ENCODE data around the gene SLC16A8. TPM values are rescaled to one million over a fixed set of nuclear protein-coding genes. Genes with fewer than 3 reads are reported as not detected.

Gene SLC16A8
- total and polyA plus RNA-seq, 2 of the 13 experiments (the other 11 are each of a cell fraction or from before 2014, with no cell fraction given), result not detected

DNA sequence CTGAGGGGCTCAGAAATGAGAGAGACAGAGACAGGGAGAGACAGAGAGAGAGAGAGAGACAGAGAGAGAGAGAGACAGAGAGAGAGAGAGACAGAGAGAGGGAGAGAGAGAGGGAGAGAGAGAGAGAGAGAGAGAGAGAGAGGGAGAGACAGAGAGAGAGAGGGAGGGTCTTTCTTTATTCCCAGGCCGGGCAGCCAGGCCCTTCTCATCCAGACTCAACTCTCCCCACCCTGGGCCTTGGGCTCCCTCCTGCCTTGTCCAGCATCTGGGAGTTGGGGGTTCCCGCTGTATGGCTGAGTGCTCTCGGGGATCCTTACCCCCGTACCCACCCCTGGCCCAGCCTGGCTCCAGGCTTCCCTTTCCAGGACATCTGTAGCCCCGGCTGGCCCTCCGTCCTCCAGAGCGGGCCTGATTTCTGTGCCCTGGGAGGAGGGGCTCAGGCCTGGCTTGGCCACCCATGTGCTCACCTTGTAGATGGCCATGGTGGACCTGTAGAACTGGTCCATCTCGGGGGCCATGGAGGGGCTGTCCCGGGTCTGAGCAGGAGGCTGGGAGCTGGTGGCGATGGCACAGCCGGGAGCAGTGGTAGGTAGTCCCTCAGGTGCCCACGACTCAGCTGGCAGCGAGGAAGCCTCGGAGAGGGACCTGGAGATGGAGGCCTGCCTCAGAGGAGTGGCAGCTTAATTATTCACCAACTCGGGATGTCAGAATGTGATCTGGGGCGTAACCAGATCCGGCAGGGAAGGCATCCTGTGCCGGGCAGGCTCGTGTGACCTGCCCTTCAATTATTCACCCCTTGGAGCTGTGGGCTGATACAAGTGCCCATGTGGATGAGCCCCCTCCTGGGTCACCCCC is 26.3 kb upstream of the SLC16A8 start, which contains the start of gene BAIAP2L2 (continued):
- TF ChIP-seq, protein P1, sequence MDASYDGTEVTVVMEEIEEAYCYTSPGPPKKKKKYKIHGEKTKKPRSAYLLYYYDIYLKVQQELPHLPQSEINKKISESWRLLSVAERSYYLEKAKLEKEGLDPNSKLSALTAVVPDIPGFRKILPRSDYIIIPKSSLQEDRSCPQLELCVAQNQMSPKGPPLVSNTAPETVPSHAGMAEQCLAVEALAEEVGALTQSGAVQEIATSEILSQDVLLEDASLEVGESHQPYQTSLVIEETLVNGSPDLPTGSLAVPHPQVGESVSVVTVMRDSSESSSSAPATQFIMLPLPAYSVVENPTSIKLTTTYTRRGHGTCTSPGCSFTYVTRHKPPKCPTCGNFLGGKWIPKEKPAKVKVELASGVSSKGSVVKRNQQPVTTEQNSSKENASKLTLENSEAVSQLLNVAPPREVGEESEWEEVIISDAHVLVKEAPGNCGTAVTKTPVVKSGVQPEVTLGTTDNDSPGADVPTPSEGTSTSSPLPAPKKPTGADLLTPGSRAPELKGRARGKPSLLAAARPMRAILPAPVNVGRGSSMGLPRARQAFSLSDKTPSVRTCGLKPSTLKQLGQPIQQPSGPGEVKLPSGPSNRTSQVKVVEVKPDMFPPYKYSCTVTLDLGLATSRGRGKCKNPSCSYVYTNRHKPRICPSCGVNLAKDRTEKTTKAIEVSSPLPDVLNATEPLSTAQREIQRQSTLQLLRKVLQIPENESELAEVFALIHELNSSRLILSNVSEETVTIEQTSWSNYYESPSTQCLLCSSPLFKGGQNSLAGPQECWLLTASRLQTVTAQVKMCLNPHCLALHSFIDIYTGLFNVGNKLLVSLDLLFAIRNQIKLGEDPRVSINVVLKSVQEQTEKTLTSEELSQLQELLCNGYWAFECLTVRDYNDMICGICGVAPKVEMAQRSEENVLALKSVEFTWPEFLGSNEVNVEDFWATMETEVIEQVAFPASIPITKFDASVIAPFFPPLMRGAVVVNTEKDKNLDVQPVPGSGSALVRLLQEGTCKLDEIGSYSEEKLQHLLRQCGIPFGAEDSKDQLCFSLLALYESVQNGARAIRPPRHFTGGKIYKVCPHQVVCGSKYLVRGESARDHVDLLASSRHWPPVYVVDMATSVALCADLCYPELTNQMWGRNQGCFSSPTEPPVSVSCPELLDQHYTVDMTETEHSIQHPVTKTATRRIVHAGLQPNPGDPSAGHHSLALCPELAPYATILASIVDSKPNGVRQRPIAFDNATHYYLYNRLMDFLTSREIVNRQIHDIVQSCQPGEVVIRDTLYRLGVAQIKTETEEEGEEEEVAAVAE (CRISPR knock-in tag; IDR thresholded peaks at IDR 0.05; ENCODE audit: borderline replicate concordance), result 0 out of 2 replicates have a peak, but pooled peaks have one; percentile 45
- TF ChIP-seq ZSCAN9 (CRISPR knock-in tag; IDR thresholded peaks at IDR 0.05; ENCODE audit: borderline replicate concordance), result 0 out of 2 replicates have a peak, but pooled peaks have one; percentile 13
- TF ChIP-seq RBM22 (optimal IDR thresholded peaks at IDR 0.05; ENCODE audit: low read length), result no peak
- TF ChIP-seq DMAP1 (CRISPR knock-in tag; IDR thresholded peaks at IDR 0.05), result peak; percentile 82
- TF ChIP-seq U2AF2 (IDR thresholded peaks at IDR 0.05; ENCODE audit: low read depth, low read length), result no peak
- no peak for TF ChIP-seq PLRG1 (conservative IDR thresholded peaks at IDR 0.05)
- TF ChIP-seq NCOA1 (CRISPR knock-in tag; IDR thresholded peaks at IDR 0.05), result no peak
- TF ChIP-seq ZNF772 (CRISPR knock-in tag; IDR thresholded peaks at IDR 0.05), result peak; percentile 37; the same call in 1 of the 2 replicates
- TF ChIP-seq ZBTB1 (CRISPR knock-in tag; IDR thresholded peaks at IDR 0.05; ENCODE audit: borderline replicate concordance), result 0 out of 2 replicates have a peak, but pooled peaks have one; percentile 40
- no peak; the same call in 1 of the 2 replicates for TF ChIP-seq ZMYM3 (CRISPR knock-in tag; IDR thresholded peaks at IDR 0.05)
- TF ChIP-seq, protein P2, sequence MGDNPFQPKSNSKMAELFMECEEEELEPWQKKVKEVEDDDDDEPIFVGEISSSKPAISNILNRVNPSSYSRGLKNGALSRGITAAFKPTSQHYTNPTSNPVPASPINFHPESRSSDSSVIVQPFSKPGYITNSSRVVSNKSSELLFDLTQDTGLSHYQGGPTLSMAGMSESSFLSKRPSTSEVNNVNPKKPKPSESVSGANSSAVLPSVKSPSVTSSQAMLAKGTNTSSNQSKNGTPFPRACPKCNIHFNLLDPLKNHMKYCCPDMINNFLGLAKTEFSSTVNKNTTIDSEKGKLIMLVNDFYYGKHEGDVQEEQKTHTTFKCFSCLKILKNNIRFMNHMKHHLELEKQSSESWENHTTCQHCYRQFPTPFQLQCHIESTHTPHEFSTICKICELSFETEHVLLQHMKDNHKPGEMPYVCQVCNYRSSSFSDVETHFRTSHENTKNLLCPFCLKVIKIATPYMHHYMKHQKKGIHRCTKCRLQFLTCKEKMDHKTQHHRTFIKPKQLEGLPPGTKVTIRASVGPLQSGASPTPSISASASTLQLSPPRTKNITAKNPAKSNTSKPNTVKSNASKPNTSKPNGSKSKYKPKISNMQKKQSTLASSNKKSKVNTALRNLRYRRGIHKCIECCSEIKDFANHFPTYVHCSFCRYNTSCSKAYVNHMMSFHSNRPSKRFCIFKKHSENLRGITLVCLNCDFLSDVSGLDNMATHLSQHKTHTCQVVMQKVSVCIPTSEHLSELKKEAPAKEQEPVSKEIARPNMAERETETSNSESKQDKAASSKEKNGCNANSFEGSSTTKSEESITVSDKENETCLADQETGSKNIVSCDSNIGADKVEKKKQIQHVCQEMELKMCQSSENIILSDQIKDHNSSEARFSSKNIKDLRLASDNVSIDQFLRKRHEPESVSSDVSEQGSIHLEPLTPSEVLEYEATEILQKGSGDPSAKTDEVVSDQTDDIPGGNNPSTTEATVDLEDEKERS (CRISPR knock-in tag; IDR thresholded peaks at IDR 0.05), result 0 out of 2 replicates have a peak, but pooled peaks have one; percentile 50
- no peak for TF ChIP-seq KLF16 (CRISPR knock-in tag; IDR thresholded peaks at IDR 0.05)
- peak; percentile 53; the same call in 1 of the 2 replicates for TF ChIP-seq HDAC2 (CRISPR knock-in tag; IDR thresholded peaks at IDR 0.05)
- TF ChIP-seq NFYB (CRISPR knock-in tag; IDR thresholded peaks at IDR 0.05), result no peak
- TF ChIP-seq SAP130 (CRISPR knock-in tag; IDR thresholded peaks at IDR 0.05; ENCODE audit: low read depth), result peak; percentile 79
- TF ChIP-seq MAFK (conservative IDR thresholded peaks at IDR 0.05 in 1 of 2, IDR thresholded peaks at IDR 0.05 in 1 of 2; ENCODE audit: low read length in 2 of 2), result no peak
- TF ChIP-seq ELF4 (CRISPR knock-in tag; IDR thresholded peaks at IDR 0.05; ENCODE audit: borderline replicate concordance), result no peak
- no peak for TF ChIP-seq JUN (CRISPR knock-in tag; IDR thresholded peaks at IDR 0.05)
- TF ChIP-seq, protein P3, sequence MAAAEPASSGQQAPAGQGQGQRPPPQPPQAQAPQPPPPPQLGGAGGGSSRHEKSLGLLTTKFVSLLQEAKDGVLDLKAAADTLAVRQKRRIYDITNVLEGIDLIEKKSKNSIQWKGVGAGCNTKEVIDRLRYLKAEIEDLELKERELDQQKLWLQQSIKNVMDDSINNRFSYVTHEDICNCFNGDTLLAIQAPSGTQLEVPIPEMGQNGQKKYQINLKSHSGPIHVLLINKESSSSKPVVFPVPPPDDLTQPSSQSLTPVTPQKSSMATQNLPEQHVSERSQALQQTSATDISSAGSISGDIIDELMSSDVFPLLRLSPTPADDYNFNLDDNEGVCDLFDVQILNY (CRISPR knock-in tag; conservative IDR thresholded peaks at IDR 0.05), result no peak
- TF ChIP-seq ZNF253 (CRISPR knock-in tag; IDR thresholded peaks at IDR 0.05; ENCODE audit: borderline replicate concordance), result no peak
- no peak for TF ChIP-seq ZNF468 (CRISPR knock-in tag; IDR thresholded peaks at IDR 0.05)
- 0 out of 2 replicates have a peak, but pooled peaks have one; percentile 52 for TF ChIP-seq ZNF343 (CRISPR knock-in tag; IDR thresholded peaks at IDR 0.05)
